ENCODE data around the gene EMP3. TPM values are rescaled to one million over a fixed set of nuclear protein-coding genes. Genes with fewer than 3 reads are reported as not detected.

The EMP3 gene
- total RNA-seq, 1 donor from 2014 or later: 6.5 TPM

DNA sequence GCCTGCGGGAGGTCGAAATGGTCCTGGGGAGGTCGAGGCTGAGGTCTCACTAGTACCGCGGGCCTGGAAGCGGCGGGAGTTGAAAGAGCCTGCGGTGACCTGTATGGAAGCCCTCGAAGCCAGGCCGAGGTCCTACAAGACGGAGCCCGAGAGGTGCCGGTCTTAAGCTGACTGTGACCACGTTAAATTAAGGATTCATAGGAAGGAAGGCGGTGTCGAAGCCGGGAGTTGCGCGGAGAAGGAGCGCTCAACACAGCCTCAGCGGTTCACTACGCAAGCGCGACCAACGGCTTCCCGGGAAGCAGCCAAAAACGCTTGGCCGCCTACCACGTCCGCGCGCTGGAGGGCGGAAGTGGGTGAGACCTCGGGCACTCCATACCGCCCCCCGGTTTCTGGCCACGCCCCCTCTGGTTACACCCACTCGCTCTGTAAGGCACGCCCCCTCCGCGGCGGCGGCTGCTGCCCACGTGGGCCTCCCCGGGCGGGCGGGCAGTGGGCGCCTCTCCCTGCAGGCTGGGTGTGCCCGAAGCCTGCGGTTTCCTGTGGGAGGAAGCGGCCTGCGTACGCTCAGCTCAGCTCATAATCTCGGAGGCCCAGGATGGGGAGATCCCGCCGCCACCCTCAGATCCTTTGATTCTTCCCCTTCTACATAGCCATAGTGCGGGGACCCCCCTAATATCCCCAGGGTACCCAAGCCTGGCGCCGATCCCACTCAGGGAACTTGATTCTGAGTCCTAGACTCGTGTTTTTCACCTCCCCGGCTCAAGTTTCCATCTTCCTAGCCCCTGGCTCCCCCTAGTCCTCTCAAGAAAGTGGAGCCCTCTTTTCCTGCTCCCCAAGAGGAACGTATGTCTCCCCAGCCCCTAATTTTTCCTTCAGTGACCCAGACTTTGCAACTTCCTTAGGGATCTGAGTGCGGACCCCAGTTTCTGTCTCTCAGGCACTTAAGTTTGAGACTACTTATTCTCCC is 3.4 kb upstream of the EMP3 start:
- Mint-ChIP-seq H3K27me3 (ENCODE audit: unreplicated experiment) (peaks cover 7% of the 10 kb centered on the region), H3K36me3 (ENCODE audit: unreplicated experiment) (no peaks in the 10 kb centered on the region), H3K4me3 (ENCODE audit: unreplicated experiment) (peak overlapping the region; percentile 89), H3K4me1 (ENCODE audit: low read depth, unreplicated experiment) (no peaks in the 10 kb centered on the region), H3K27ac (ENCODE audit: unreplicated experiment) (peak overlapping the region; percentile 88), H3K9me3 (ENCODE audit: unreplicated experiment) (peaks cover 6% of the 10 kb centered on the region)
- peak; percentile 98 for DNase-seq
- TF ChIP-seq, protein P1, sequence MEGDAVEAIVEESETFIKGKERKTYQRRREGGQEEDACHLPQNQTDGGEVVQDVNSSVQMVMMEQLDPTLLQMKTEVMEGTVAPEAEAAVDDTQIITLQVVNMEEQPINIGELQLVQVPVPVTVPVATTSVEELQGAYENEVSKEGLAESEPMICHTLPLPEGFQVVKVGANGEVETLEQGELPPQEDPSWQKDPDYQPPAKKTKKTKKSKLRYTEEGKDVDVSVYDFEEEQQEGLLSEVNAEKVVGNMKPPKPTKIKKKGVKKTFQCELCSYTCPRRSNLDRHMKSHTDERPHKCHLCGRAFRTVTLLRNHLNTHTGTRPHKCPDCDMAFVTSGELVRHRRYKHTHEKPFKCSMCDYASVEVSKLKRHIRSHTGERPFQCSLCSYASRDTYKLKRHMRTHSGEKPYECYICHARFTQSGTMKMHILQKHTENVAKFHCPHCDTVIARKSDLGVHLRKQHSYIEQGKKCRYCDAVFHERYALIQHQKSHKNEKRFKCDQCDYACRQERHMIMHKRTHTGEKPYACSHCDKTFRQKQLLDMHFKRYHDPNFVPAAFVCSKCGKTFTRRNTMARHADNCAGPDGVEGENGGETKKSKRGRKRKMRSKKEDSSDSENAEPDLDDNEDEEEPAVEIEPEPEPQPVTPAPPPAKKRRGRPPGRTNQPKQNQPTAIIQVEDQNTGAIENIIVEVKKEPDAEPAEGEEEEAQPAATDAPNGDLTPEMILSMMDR (IDR thresholded peaks at IDR 0.05; ENCODE audit: partially characterized antibody, unreplicated experiment): peak; percentile 8

DNA sequence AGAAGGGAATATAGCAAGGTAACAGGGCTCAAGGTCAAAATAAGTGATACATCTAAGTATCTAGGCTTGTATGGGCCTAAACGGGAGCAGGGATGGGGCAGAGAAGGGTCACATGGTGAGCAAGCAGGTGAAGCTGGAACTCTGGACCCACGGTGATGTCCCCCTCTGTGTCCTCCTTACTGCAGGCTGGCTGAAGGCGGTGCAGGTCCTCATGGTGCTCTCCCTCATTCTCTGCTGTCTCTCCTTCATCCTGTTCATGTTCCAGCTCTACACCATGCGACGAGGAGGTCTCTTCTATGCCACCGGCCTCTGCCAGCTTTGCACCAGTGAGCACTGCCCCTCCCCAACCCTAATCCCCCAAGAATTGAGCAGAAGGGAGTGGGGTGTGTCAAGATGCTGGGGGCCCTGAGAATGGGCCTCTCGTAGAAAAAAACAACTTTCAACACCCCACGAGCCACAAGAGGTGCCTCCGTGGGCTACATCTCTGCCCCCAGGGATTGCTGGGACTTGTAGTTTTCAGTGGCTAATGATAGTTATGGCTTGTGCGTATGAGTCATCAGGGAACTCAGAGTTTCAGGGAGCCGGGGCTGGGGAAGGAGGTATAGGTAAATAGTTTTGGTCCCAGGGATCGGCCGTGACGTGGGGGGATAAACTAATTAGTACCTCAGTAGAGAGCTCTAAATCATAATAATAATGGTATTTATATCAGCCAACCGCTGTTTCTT is 4.0 kb downstream of the EMP3 start:
- Mint-ChIP-seq H3K27me3 (ENCODE audit: unreplicated experiment) (peaks cover 9% of the 10 kb centered on the region), H3K27ac (ENCODE audit: unreplicated experiment) (no peak overlapping the region), H3K36me3 (ENCODE audit: unreplicated experiment) (no peaks in the 10 kb centered on the region), H3K4me1 (ENCODE audit: low read depth, unreplicated experiment) (peaks cover 16% of the 10 kb centered on the region), H3K4me3 (ENCODE audit: unreplicated experiment) (peak overlapping the region; percentile 50), H3K9me3 (ENCODE audit: unreplicated experiment) (peaks cover 10% of the 10 kb centered on the region)
- no peak for DNase-seq
- TF ChIP-seq, protein P1 (IDR thresholded peaks at IDR 0.05; ENCODE audit: partially characterized antibody, unreplicated experiment): no peak

DNA sequence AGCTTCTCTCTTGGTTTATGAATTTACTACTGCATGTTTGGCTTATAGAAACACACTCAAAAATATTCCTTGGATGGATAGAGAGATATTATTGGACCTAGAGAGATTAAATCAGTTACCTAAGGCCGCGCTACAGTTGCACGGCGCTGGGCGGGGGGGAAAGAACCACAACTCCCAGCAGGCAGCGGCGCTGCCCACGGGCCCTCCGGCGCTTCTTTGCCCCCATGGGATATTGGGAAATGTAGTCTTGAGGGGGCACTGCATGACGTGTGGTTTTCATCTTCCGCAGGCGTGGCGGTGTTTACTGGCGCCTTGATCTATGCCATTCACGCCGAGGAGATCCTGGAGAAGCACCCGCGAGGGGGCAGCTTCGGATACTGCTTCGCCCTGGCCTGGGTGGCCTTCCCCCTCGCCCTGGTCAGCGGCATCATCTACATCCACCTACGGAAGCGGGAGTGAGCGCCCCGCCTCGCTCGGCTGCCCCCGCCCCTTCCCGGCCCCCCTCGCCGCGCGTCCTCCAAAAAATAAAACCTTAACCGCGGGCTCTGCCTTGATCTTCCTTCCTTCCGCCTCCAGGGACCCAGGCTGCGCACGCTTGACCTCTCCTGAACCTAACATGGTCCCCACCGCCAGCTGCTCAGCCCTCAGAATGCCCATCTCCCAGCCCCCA is 4.8 kb downstream of the EMP3 start:
- peaks cover 9% of the 10 kb centered on the region for H3K27me3 Mint-ChIP-seq (ENCODE audit: unreplicated experiment)
- H3K9me3 Mint-ChIP-seq (ENCODE audit: unreplicated experiment): peaks cover 15% of the 10 kb centered on the region
- DNase-seq: peak; percentile 91
- H3K4me3 Mint-ChIP-seq (ENCODE audit: unreplicated experiment): peak overlapping the region; percentile 85
- TF ChIP-seq, protein P1 (IDR thresholded peaks at IDR 0.05; ENCODE audit: partially characterized antibody, unreplicated experiment): no peak
- no peaks in the 10 kb centered on the region for H3K36me3 Mint-ChIP-seq (ENCODE audit: unreplicated experiment)
- H3K4me1 Mint-ChIP-seq (ENCODE audit: low read depth, unreplicated experiment): peaks cover 16% of the 10 kb centered on the region
- peak overlapping the region; percentile 79 for H3K27ac Mint-ChIP-seq (ENCODE audit: unreplicated experiment)

DNA sequence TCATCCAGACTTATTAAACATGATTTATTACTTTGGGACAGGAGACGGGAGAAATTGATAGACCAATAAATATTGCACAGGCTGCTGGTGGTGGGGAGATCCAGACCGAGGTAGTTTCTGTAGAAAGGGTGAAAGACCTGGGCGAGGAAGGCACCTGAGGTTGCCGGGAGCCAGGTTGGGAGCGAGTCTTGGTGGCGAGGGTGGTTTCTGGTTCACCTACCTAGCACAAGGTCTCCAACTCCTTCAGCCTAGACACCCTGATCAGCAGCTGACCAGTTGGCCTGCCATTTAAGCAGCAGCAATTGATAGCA is 7.0 kb downstream of the EMP3 start:
- Mint-ChIP-seq H3K36me3 (ENCODE audit: unreplicated experiment) (no peaks in the 10 kb centered on the region), H3K9me3 (ENCODE audit: unreplicated experiment) (peaks cover 16% of the 10 kb centered on the region), H3K4me3 (ENCODE audit: unreplicated experiment) (peak overlapping the region; percentile 85), H3K27me3 (ENCODE audit: unreplicated experiment) (peaks cover 7% of the 10 kb centered on the region), H3K4me1 (ENCODE audit: low read depth, unreplicated experiment) (peaks cover 16% of the 10 kb centered on the region), H3K27ac (ENCODE audit: unreplicated experiment) (peak overlapping the region; percentile 96)
- TF ChIP-seq, protein P1 (IDR thresholded peaks at IDR 0.05; ENCODE audit: partially characterized antibody, unreplicated experiment): no peak
- DNase-seq: no peak
